ENCODE measurements around the gene UNC5CL. TPM values are rescaled to one million over a fixed set of nuclear protein-coding genes. Genes with fewer than 3 reads are reported as not detected.
A peak's percentile ranks its signal among the peaks of the same experiment; 100 is the strongest.

The UNC5CL gene
- total and polyA plus RNA-seq, 9 of the 15 experiments (the other 6 are each of a cell fraction or from before 2014, with no cell fraction given), result 0.07 to 1.8 (median 0.62) TPM; not detected in 1

DNA sequence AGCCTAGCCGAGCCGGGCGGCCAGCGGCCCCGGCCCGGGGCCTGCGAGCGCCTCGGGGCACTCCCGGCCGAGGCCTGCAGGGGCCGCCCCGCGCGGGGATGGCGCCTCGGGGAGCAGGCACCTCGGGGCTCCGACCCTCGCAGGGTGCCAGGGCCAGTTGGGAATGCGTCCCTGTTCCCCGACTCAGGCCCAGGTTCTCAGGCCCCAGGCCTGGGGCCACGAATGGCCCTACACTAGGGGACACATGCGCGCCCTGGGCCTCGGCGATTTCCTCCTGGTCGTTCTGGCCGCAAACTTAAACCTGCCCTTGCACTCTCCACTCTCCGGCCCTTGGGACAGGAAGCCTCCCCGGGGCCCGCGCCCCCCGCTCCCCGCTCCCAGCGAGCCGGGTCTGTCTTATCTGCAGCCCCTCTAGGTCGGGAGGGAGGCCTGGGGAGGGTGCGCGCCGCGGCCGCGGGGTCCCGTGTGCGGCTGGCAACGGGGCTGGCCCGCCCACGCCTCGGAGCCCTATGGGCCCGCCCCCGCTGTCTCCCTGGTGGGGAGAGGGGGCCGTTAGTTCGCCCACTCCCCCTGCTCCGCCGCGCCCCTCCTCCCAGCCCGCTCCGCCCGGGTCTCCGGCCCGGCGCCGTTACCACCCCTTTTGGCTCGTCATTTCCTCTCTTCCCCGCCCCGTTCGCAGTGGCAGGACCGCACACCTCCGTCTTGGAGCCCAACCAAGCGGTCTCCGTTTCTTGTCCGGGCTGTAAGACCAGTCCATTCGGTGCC, 34.4 kb upstream of the UNC5CL start (continued):
- TF ChIP-seq ZNF124 (CRISPR knock-in tag; IDR thresholded peaks at IDR 0.05), result no peak
- TF ChIP-seq CC2D1A (IDR thresholded peaks at IDR 0.05), result no peak
- no peak; the same call in 1 of the 2 replicates for TF ChIP-seq STAT6 (CRISPR knock-in tag; IDR thresholded peaks at IDR 0.05)
- peak; percentile 55; the same call in 1 of the 2 replicates for TF ChIP-seq NFIC (IDR thresholded peaks at IDR 0.05)
- 0 out of 2 replicates have a peak, but pooled peaks have one; percentile 65 for TF ChIP-seq ZNF780A (CRISPR knock-in tag; IDR thresholded peaks at IDR 0.05)
- TF ChIP-seq, protein P1, sequence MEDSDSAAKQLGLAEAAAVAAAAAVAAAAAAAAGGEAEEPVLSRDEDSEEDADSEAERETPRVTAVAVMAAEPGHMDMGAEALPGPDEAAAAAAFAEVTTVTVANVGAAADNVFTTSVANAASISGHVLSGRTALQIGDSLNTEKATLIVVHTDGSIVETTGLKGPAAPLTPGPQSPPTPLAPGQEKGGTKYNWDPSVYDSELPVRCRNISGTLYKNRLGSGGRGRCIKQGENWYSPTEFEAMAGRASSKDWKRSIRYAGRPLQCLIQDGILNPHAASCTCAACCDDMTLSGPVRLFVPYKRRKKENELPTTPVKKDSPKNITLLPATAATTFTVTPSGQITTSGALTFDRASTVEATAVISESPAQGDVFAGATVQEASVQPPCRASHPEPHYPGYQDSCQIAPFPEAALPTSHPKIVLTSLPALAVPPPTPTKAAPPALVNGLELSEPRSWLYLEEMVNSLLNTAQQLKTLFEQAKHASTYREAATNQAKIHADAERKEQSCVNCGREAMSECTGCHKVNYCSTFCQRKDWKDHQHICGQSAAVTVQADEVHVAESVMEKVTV (CRISPR knock-in tag; IDR thresholded peaks at IDR 0.05), result no peak
- TF ChIP-seq, protein P2, sequence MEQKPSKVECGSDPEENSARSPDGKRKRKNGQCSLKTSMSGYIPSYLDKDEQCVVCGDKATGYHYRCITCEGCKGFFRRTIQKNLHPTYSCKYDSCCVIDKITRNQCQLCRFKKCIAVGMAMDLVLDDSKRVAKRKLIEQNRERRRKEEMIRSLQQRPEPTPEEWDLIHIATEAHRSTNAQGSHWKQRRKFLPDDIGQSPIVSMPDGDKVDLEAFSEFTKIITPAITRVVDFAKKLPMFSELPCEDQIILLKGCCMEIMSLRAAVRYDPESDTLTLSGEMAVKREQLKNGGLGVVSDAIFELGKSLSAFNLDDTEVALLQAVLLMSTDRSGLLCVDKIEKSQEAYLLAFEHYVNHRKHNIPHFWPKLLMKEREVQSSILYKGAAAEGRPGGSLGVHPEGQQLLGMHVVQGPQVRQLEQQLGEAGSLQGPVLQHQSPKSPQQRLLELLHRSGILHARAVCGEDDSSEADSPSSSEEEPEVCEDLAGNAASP (IDR thresholded peaks at IDR 0.05), result no peak
- no peak for TF ChIP-seq NR2C1 (IDR thresholded peaks at IDR 0.05)
- TF ChIP-seq NR2C1 (tag; IDR thresholded peaks at IDR 0.05), result no peak
- TF ChIP-seq ZNF644 (tag; IDR thresholded peaks at IDR 0.05; ENCODE audit: low read depth), result no peak; the same call in 1 of the 2 replicates
- no peak; the same call in 1 of the 2 replicates for TF ChIP-seq HCFC1 (IDR thresholded peaks at IDR 0.05; ENCODE audit: low read depth, low read length)
- TF ChIP-seq FOXK2 (conservative IDR thresholded peaks at IDR 0.05 in 1 of 2, IDR thresholded peaks at IDR 0.05 in 1 of 2; ENCODE audit: low read depth in 2 of 2), result no peak
- TF ChIP-seq ZNF384 (IDR thresholded peaks at IDR 0.05; ENCODE audit: low read depth, low read length), result no peak
- TF ChIP-seq CBX8 (IDR thresholded peaks at IDR 0.05; ENCODE audit: borderline replicate concordance, extremely low read depth, low read depth, low read length, poor library complexity, severe bottlenecking), result no peak
- TF ChIP-seq JUND (IDR thresholded peaks at IDR 0.05; ENCODE audit: borderline replicate concordance, low read depth, low read length), result peak; percentile 44
- TF ChIP-seq JUND (tag; IDR thresholded peaks at IDR 0.05; ENCODE audit: borderline replicate concordance, low read depth, low read length), result no peak; the same call in 2 of the 3 replicates
- TF ChIP-seq ZNF3 (CRISPR knock-in tag; IDR thresholded peaks at IDR 0.05), result no peak
- peak; percentile 98 for TF ChIP-seq TAF1 (IDR thresholded peaks at IDR 0.05; ENCODE audit: control insufficient read depth, extremely low read depth, insufficient read depth, low read length, severe bottlenecking)
- no peak for TF ChIP-seq PYGO2 (tag; IDR thresholded peaks at IDR 0.05)
- no peak for TF ChIP-seq MXI1 (IDR thresholded peaks at IDR 0.05; ENCODE audit: low read depth, low read length)
- TF ChIP-seq SREBF1 (IDR thresholded peaks at IDR 0.05; ENCODE audit: borderline replicate concordance, low read depth, low read length), result no peak

Data from K562 (cell line).